Epithelial cell of esophagus (primary cell): ENCODE data around the gene NPAS2.
A peak's percentile ranks its signal among the peaks of the same experiment; 100 is the strongest.

Experiments used
- DNase-seq: peaks from one replicate; pipeline ENCODE4 v3.0.0; 2010; ENCODE audit warnings: low read depth
- H3K4me3 ChIP-seq: 2 replicates; pipeline ENCODE4 v1.5.1; 2011; ENCODE audit warnings: mild to moderate bottlenecking, low read length, control low read depth
- TF ChIP-seq, protein P1 (sequence below): IDR thresholded peaks from 2 replicates; pipeline ENCODE4 v1.5.1; 2011; ENCODE audit warnings: low read depth, mild to moderate bottlenecking, low read length, control low read depth, inconsistent platforms; ENCODE audit not compliant: insufficient read depth; ENCODE audit errors: missing control alignments

NPAS2 gene

DNA sequence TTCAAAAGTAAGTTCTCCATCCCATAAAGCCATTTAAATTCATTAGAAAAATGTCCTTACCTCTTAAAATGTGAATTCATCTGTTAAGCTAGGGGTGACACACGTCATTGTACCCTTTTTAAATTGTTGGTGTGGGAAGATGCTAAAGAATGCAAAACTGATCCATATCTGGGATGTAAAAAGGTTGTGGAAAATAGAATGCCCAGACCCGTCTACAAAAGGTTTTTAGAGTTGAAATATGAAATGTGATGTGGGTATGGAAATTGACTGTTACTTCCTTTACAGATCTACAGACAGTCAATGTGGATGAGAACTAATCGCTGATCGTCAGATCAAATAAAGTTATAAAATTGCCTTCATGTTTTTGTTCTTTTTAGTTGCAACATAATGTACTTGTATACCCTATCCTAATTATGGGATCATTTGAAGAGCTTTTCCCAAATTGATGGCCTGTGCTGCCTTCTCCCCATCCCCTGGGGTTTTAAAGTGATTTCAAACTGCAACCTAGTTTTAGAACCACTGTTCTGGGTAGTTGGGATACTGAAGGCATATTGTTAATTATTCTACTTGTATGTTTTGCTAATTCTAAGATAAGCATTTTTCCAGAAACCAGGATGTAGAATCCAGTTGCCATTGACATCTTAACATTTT is 186.3 kb downstream of the NPAS2 start:
- no peak overlapping the region for H3K4me3 ChIP-seq
- TF ChIP-seq, protein P1, sequence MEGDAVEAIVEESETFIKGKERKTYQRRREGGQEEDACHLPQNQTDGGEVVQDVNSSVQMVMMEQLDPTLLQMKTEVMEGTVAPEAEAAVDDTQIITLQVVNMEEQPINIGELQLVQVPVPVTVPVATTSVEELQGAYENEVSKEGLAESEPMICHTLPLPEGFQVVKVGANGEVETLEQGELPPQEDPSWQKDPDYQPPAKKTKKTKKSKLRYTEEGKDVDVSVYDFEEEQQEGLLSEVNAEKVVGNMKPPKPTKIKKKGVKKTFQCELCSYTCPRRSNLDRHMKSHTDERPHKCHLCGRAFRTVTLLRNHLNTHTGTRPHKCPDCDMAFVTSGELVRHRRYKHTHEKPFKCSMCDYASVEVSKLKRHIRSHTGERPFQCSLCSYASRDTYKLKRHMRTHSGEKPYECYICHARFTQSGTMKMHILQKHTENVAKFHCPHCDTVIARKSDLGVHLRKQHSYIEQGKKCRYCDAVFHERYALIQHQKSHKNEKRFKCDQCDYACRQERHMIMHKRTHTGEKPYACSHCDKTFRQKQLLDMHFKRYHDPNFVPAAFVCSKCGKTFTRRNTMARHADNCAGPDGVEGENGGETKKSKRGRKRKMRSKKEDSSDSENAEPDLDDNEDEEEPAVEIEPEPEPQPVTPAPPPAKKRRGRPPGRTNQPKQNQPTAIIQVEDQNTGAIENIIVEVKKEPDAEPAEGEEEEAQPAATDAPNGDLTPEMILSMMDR: no peak
- no peak for DNase-seq

GRCh38 chr2:101007415-101008345 is 187.7 kb downstream of the NPAS2 start:
- no peak overlapping the region for H3K4me3 ChIP-seq
- no peak for DNase-seq
- TF ChIP-seq, protein P1: no peak

DNA sequence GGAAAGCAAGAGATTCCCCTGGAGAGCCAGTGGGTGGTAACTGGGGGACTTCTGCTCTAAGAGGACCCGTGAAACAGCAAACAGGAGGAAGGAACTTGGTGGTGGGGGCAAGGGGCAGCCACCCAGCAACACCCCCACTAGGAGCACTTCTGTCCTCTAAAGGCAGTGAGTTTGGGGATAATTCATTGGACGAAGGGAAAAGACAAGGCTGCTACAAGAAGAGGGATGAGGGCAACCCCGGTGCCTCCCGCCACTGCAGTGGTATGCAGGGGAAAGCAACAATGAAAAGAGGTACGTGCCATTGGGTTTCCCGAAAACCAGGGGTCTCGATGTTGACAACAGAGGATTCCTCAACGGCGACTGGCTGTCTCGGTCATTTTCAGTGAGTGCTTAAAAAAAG is 191.2 kb downstream of the NPAS2 start:
- TF ChIP-seq, protein P1: no peak
- no peak for DNase-seq
- H3K4me3 ChIP-seq: no peak overlapping the region

- DNase-seq: no peak
- H3K4me3 ChIP-seq: no peak overlapping the region
- TF ChIP-seq, protein P1: no peak
Measured at GRCh38 chr2:101012054-101012705, 192.2 kb downstream of the NPAS2 start.

GRCh38 chr2:101012706-101013181 is 192.8 kb downstream of the NPAS2 start:
- TF ChIP-seq, protein P1: peak; percentile 81
- peak; percentile 46 for DNase-seq
- no peak overlapping the region for H3K4me3 ChIP-seq

DNA sequence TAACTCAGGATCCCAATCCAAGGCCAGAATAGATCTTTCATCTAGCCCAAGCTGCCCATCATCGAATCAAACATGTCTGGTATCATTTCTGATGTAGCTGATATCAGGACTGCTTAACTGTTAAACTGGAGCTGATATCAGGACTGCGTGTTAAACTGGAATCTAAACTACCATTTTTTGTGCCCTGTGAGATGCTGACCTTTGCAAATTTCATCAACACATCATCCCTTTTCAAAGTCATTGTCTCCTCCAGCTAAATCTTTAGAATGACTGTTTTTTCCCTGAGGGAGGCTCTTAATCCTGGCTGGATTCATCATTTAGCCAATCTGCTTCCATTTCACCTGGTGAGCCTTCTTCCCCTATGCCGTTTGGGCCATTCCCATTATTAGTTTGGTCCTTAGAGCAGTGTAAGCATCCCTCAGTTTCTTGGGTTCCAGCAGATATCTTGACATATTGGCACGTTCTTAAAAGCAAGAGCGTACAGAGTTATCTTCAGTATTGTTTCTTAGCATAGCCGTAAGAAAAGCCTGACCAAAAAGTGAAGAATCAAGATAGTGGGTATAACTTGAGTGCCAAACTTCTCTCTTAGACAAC is 194.4 kb downstream of the NPAS2 start:
- no peak for DNase-seq
- no peak overlapping the region for H3K4me3 ChIP-seq
- TF ChIP-seq, protein P1: no peak
